ENCODE measurements around the gene SLFN11. TPM values are rescaled to one million over a fixed set of nuclear protein-coding genes. Genes with fewer than 3 reads are reported as not detected.

SLFN11 gene
- total and polyA plus RNA-seq, 2 of the 8 experiments (the other 6 are each of a cell fraction or from before 2014, with no cell fraction given), result 0.11 to 0.28 TPM

DNA sequence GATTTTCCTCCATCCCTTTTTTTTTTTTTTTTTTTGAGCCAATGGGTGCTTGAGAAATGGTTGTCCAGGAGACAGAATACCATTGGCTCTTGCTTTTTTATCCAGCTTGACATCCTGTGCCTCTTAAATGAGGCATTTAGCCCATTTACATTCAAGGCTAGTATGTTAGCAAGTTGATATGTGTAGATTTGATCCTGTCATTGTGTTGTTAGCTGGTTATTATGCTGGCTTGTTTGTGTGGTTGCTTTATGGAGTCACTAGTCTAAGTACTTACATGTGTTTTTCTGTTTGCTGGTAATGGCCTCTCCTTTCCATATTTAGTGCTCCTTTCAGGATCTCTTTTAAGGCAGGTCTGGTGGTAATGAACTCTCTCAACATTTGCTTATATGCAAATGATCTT is 14.1 kb upstream of the SLFN11 start (continued):
- no peak for TF ChIP-seq CTCF (IDR thresholded peaks at IDR 0.05; ENCODE audit: control extremely low read depth in 1 of 3, insufficient read depth in 1 of 3, low read depth in 1 of 3, low read length in 3 of 3)

Data from H1 (cell line).